PC-9 (cell line): ENCODE measurements around the gene GPHN. TPM values are rescaled to one million over a fixed set of nuclear protein-coding genes. Genes with fewer than 3 reads are reported as not detected.

Experiments used
- BruUV-seq: library from RNA; stranded (reverse); fragments of 400-500 nt; replicated peaks from 2 replicates; lab custom pipeline; 2021; lab: Mats Ljungman, UMichigan
- CTCF ChIA-PET: fragments of 300-600 bp; sonication (Branson Sonifier 250); formaldehyde crosslinking; loops from one replicate; lab custom pipeline; 2022; ENCODE audit warnings: antibody characterized with exemption; lab: Charles Lee
- POLR2A ChIA-PET: fragments of 300-600 bp; sonication (Branson Sonifier 250); formaldehyde crosslinking; loops from one replicate; lab custom pipeline; 2022; ENCODE audit warnings: antibody characterized with exemption; ENCODE audit not compliant: unreplicated experiment; lab: Charles Lee
- DNase-seq, 2 experiments: peaks; one replicate each; pipeline versions ENCODE4 v3.0.0 to v3.0.0-alpha.2; 2015 to 2022; ENCODE audit warnings: mixed read lengths in 1 of 2
- H2AFZ ChIP-seq: fragments of 200-600 bp; sonication (generic); 2 replicates; pipeline ENCODE4 v1.8.1; 2017; ENCODE audit warnings: antibody characterized with exemption
- H3F3A ChIP-seq: fragments of 200-600 bp; sonication (generic); 2 replicates; pipeline ENCODE4 v1.8.1; 2017; ENCODE audit warnings: antibody characterized with exemption, mild to moderate bottlenecking, low read depth; ENCODE audit not compliant: insufficient read depth
- H3K27ac ChIP-seq: fragments of 200-600 bp; sonication (generic); 2 replicates; pipeline ENCODE4 v1.6.1; 2016; ENCODE audit warnings: mixed run types
- H3K27me3 ChIP-seq: fragments of 200-600 bp; sonication (generic); 2 replicates; pipeline ENCODE4 v1.6.1; 2016; ENCODE audit warnings: low read depth, mixed run types; ENCODE audit not compliant: insufficient read depth
- H3K36me3 ChIP-seq: fragments of 200-600 bp; sonication (generic); 2 replicates; pipeline ENCODE4 v1.6.1; 2016; ENCODE audit warnings: low read depth, mixed run types
- H3K4me1 ChIP-seq: fragments of 200-600 bp; sonication (generic); replicated peaks from 2 replicates; pipeline ENCODE4 v1.6.1; 2016; ENCODE audit warnings: mixed run types; ENCODE audit not compliant: insufficient read depth
- H3K4me2 ChIP-seq: fragments of 200-600 bp; sonication (generic); 2 replicates; pipeline ENCODE4 v1.6.1; 2017; ENCODE audit warnings: mixed run types
- H3K4me3 ChIP-seq: fragments of 200-600 bp; sonication (generic); 2 replicates; pipeline ENCODE4 v1.6.1; 2016; ENCODE audit warnings: mixed run types
- H3K79me2 ChIP-seq: fragments of 200-600 bp; sonication (generic); 2 replicates; pipeline ENCODE4 v1.6.1; 2017; ENCODE audit warnings: low read depth, mixed run types
- H3K9me2 ChIP-seq: fragments of 200-600 bp; sonication (generic); 2 replicates; pipeline ENCODE4 v1.8.1; 2017; ENCODE audit warnings: mild to moderate bottlenecking; ENCODE audit not compliant: insufficient read depth
- H3K9me3 ChIP-seq: fragments of 200-600 bp; sonication (generic); 2 replicates; pipeline ENCODE4 v1.8.1; 2016; ENCODE audit warnings: low read depth; ENCODE audit not compliant: insufficient read depth
- H4K20me1 ChIP-seq: fragments of 200-600 bp; sonication (generic); 2 replicates; pipeline ENCODE4 v1.8.1; 2017; ENCODE audit not compliant: insufficient read depth
- CTCF ChIP-seq: fragments of 200-600 bp; sonication (generic); conservative IDR thresholded peaks from 2 replicates; pipeline ENCODE4 v1.6.1; 2017; ENCODE audit warnings: mixed run types, antibody characterized with exemption, mild to moderate bottlenecking, moderate library complexity
- EZH2 ChIP-seq: fragments of 200-600 bp; sonication (generic); IDR thresholded peaks from 2 replicates; pipeline ENCODE4 v1.8.0; 2017; ENCODE audit warnings: antibody characterized with exemption, low read depth
- intact Hi-C: fragments of 100-400 bp; cut with micrococcal nuclease; formaldehyde crosslinking; loops from one replicate; pipeline ENCODE4 v1.10.0; 2022; ENCODE audit not compliant: unreplicated experiment
- total RNA-seq: library from RNA; stranded (reverse); gene quantifications from 2 replicates; pipeline ENCODE4 v1.2.3, GENCODE V29; 2021

The GPHN gene
- total RNA-seq, 1 experiment from 2014 or later = 18.3 TPM

GRCh38 chr14:66739826-66740225, 231.9 kb downstream of the GPHN start:
- no TSS peak for BruUV-seq
- no peak overlapping the region for H2AFZ ChIP-seq
- H4K20me1 ChIP-seq = no peaks in the 10 kb centered on the region

GRCh38 chr14:66745078-66745477, 237.1 kb downstream of the GPHN start:
- no peak for TF ChIP-seq CTCF
- TF ChIP-seq EZH2 = no peak
- no TSS peak for BruUV-seq
- Histone ChIP-seq H3K27me3 (no peaks in the 10 kb centered on the region), H3K4me1 (no peaks in the 10 kb centered on the region), H3K79me2 (no peaks in the 10 kb centered on the region), H3K4me3 (no peak overlapping the region), H3K9me3 (no peaks in the 10 kb centered on the region), H4K20me1 (no peaks in the 10 kb centered on the region), H3F3A (no peaks in the 10 kb centered on the region), H3K4me2 (no peak overlapping the region), H3K36me3 (no peaks in the 10 kb centered on the region), H3K9me2 (no peaks in the 10 kb centered on the region), H2AFZ (no peak overlapping the region), H3K27ac (no peak overlapping the region)
- no peak for DNase-seq
- intact Hi-C loops = loop anchor here (5.0 kb wide), 1 partner anchor 248 kb away; no protein-coding TSS in a partner anchor
- CTCF ChIA-PET = interaction anchor here (0.6 kb wide), 1 partner anchor 353 kb away, joined by 3 read pairs; no protein-coding TSS in a partner anchor
- POLR2A ChIA-PET = no interaction called here

More at GRCh38 chr14:66739826-66740225, 231.9 kb downstream of the GPHN start:
- no peaks in the 10 kb centered on the region for H3K79me2 ChIP-seq
- peaks cover 6% of the 10 kb centered on the region for H3K9me3 ChIP-seq
- no peaks in the 10 kb centered on the region for H3K36me3 ChIP-seq
- H3K9me2 ChIP-seq = no peaks in the 10 kb centered on the region
- TF ChIP-seq CTCF = no peak
- TF ChIP-seq EZH2 = no peak
- H3F3A ChIP-seq = no peaks in the 10 kb centered on the region
- ChIA-PET CTCF (interaction anchor here (0.7 kb wide), 1 partner anchor 1208 kb away, joined by 5 read pairs; no protein-coding TSS in a partner anchor), POLR2A (no interaction called here)
- no peaks in the 10 kb centered on the region for H3K4me1 ChIP-seq
- H3K4me2 ChIP-seq = no peak overlapping the region
- no peak overlapping the region for H3K27ac ChIP-seq
- no peak for DNase-seq
- H3K4me3 ChIP-seq = no peak overlapping the region
- intact Hi-C loops = no loop called here
- no peaks in the 10 kb centered on the region for H3K27me3 ChIP-seq

DNA sequence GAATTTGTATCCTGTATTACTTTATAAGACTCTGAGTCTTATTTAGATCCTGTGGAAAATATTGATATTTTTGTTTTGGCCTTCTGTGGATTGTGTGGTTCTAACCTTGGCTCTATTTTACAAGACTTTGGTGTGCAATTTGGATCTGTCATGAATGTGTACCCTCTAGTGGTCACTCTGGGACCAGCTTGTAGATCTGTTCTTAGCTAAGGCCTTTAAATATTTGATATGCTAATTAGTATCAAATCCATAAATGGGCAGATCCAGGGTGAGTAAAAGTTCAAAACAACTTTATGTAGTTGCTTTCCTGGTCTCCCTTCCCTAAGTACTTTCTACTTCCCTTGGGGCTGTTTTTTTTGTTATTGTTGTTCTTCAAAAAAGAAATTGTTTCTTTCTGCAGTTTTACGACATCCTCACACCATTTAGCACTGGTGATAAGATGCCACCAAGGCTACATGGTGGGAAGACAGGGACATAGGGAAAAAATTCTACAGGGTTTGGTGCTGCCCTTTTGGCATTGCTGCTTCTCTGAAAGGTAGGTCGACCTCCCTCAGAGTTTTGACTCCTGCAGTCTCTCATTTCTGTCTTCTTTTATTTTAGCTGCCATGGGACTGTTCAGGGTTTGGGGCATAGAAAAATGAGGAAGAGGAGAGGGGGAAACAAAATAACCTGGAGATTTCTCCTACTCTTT, 238.5 kb downstream of the GPHN start:
- ChIA-PET POLR2A (interaction anchor here (0.5 kb wide), 1 partner anchor 577 kb away, joined by 4 read pairs; no protein-coding TSS in a partner anchor), CTCF (interaction anchor here (0.6 to 0.7 kb wide), 2 partner anchors 16 to 388 kb away, joined by 3 to 4 read pairs; no protein-coding TSS in a partner anchor)
- BruUV-seq = no TSS peak
- H3F3A ChIP-seq = no peaks in the 10 kb centered on the region
- no peaks in the 10 kb centered on the region for H3K9me2 ChIP-seq
- H3K4me3 ChIP-seq = no peak overlapping the region
- DNase-seq = peak in 1 of 2 experiments; percentile 6
- H3K79me2 ChIP-seq = no peaks in the 10 kb centered on the region
- TF ChIP-seq EZH2 (no peak), CTCF (peak; percentile 78)
- intact Hi-C loops = loop anchor here (5.0 kb wide), 1 partner anchor 249 kb away; no protein-coding TSS in a partner anchor
- H3K27ac ChIP-seq = no peak overlapping the region
- no peaks in the 10 kb centered on the region for H4K20me1 ChIP-seq
- no peaks in the 10 kb centered on the region for H3K27me3 ChIP-seq
- no peak overlapping the region for H3K4me2 ChIP-seq
- no peaks in the 10 kb centered on the region for H3K9me3 ChIP-seq
- H3K4me1 ChIP-seq = no peaks in the 10 kb centered on the region
- no peaks in the 10 kb centered on the region for H3K36me3 ChIP-seq
- no peak overlapping the region for H2AFZ ChIP-seq
